Small intestine (tissue), 7 donors: ENCODE results near the gene ZFX. TPM values are rescaled to one million over a fixed set of nuclear protein-coding genes. Genes with fewer than 3 reads are reported as not detected.

Source experiments
- DNase-seq, 2 donors: peaks; one replicate each; pipeline versions ENCODE4 v3.0.0 to v3.0.0-alpha.2; 2013
- FAIRE-seq: peaks from 2 replicates; lab custom pipeline; 2012; peaks lifted over from hg19 to GRCh38; lab: Jason Lieb, UNC
- H3K27ac ChIP-seq, 3 donors: one replicate each; pipeline ENCODE4 v1.5.1; 2013; ENCODE audit warnings: low read length in 2 of 3, mild to moderate bottlenecking in 2 of 3, control low read depth in 1 of 3, inconsistent platforms in 1 of 3, low read depth in 1 of 3, moderate library complexity in 1 of 3
- H3K27me3 ChIP-seq, 3 donors: one replicate each; pipeline ENCODE4 v1.6.1; 2013; ENCODE audit warnings: low read length in 3 of 3, inconsistent platforms in 1 of 3; ENCODE audit not compliant: control insufficient read depth in 3 of 3, insufficient read depth in 3 of 3
- H3K36me3 ChIP-seq, 3 donors: one replicate each; pipeline ENCODE4 v1.6.1; 2013; ENCODE audit warnings: low read length in 3 of 3, inconsistent platforms in 1 of 3, low read depth in 1 of 3, mild to moderate bottlenecking in 1 of 3, moderate library complexity in 1 of 3; ENCODE audit not compliant: control insufficient read depth in 3 of 3, insufficient read depth in 2 of 3
- H3K4me1 ChIP-seq, 3 donors: one replicate each; pipeline ENCODE4 v1.6.1; 2013; ENCODE audit warnings: low read length in 2 of 3, inconsistent platforms in 1 of 3, low read depth in 1 of 3, mild to moderate bottlenecking in 1 of 3, moderate library complexity in 1 of 3; ENCODE audit not compliant: control insufficient read depth in 3 of 3, insufficient read depth in 2 of 3
- H3K4me3 ChIP-seq, 3 donors: one replicate each; pipeline ENCODE4 v1.5.1; 2013; ENCODE audit warnings: low read length in 3 of 3, control low read depth in 1 of 3, inconsistent platforms in 1 of 3, low read depth in 1 of 3, mild to moderate bottlenecking in 1 of 3, moderate library complexity in 1 of 3
- H3K9me3 ChIP-seq, 2 donors: one replicate each; pipeline ENCODE4 v1.6.1; 2013; ENCODE audit warnings: low read depth in 1 of 2, low read length in 1 of 2; ENCODE audit not compliant: control insufficient read depth in 2 of 2, insufficient read depth in 1 of 2
- WGBS, 3 donors: extraction: QIAGEN DNeasy Blood & Tissue Kit; methylation state at CpG; one replicate each; pipeline ENCODE4 v1.1.7; 2013; 5-methylcytosine and 5-hydroxymethylcytosine counted together
- polyA plus RNA-seq, 4 donors: library from polyadenylated mRNA; stranded (reverse) in 3 of 4; unstranded in 1 of 4; fragments of 200-250 nt in 3 of 4; fragments of 120-200 nt in 1 of 4; gene quantifications; one replicate each; pipeline versions ENCODE4 v1.2.1 to v1.2.3, GENCODE V29; 2013
- donor health status: healthy with polysubstance abuse.
- donor health status: control.
- donor health status: control.
- donor health status: Bipolar disorder and iron deficiency.
- donor health status: healthy.

ZFX gene
- polyA plus RNA-seq, 4 donors: 5.8 to 18.6 (median 6.7) TPM

DNA sequence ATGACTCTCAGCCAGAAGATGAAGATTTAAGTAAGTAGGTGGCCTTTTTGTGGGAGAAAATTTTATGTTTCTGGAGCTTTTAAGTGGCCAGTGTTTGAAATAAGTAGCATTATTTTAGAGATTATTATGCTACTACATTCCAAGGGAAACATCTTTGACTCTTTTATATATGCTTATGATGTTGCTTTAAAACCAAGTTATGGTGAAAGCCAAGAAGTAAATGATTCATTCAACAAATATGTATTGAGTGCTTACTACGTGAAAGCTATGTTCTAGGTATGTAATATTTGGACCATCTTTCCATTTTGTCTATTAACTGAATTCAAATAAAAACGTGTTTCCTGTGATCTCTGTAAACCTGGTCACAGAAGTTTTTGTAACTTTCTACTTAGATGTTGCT is 58.3 kb downstream of the ZFX start:
- H3K9me3 ChIP-seq: no peaks in the 10 kb centered on the region
- no peaks in the 10 kb centered on the region for H3K27me3 ChIP-seq
- no peak overlapping the region for H3K27ac ChIP-seq
- H3K4me1 ChIP-seq: peaks cover 0 to 5% (median 0%) of the 10 kb centered on the region in 3 donors
- H3K4me3 ChIP-seq: no peak overlapping the region
- FAIRE-seq: no peak
- H3K36me3 ChIP-seq: peaks cover 2 to 18% (median 11%) of the 10 kb centered on the region in 3 donors
- 68 to 87% (median 78%) methylated on average over 2 of the region's 2 CpGs for WGBS, 3 donors
- DNase-seq: no peak

DNA sequence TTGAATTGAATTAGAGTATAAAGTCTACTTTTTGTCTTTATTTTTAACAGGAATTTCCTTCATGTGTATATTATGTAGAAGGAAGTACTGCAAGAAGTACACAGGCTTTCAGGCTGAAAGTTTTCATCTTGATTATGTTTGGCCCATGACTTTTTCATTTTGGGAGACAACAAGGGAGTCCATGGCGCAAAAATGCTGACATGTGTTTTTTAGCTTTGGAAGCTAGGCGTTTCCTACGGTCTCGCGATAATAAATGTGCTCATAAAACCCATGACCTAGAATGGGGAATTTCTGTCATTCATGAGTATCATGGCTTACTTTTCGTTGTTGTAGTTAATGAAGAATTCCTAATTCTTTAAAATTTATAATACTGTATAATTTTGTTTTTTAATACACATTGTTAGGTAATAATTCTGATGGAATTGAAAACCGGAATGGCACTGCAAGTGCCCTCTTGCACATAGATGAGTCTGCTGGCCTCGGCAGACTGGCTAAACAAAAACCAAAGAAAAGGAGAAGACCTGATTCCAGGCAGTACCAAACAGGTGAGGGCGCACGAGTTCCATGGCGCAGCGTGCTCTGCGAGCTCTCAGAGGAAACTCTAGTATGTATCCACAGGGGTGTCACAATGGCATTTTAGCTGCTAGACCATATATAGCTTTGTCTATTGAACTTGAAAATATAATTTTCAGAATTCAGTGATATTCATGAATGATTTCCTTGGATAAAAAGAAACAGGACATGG is 59.1 kb downstream of the ZFX start:
- H3K4me1 ChIP-seq: no peaks in the 10 kb centered on the region
- DNase-seq (no peak), FAIRE-seq (no peak)
- H3K9me3 ChIP-seq: no peaks in the 10 kb centered on the region
- no peak overlapping the region for H3K4me3 ChIP-seq
- no peak overlapping the region for H3K27ac ChIP-seq
- peaks cover 2 to 14% (median 11%) of the 10 kb centered on the region in 3 donors for H3K36me3 ChIP-seq
- H3K27me3 ChIP-seq: no peaks in the 10 kb centered on the region
- WGBS, 3 donors: 93 to 97% (median 95%) methylated on average over 13 of the region's 13 CpGs

GRCh38 chrX:24210190-24210589 is 60.7 kb downstream of the ZFX start:
- peaks cover 2 to 14% (median 14%) of the 10 kb centered on the region in 3 donors for H3K36me3 ChIP-seq
- H3K9me3 ChIP-seq: no peaks in the 10 kb centered on the region
- whole genome bisulfite sequencing, 3 donors: 88 to 96% (median 94%) methylated on average over 6 of the region's 6 CpGs
- no peak for FAIRE-seq
- no peak overlapping the region for H3K27ac ChIP-seq
- H3K4me1 ChIP-seq: no peaks in the 10 kb centered on the region
- no peak overlapping the region for H3K4me3 ChIP-seq
- H3K27me3 ChIP-seq: no peaks in the 10 kb centered on the region
- DNase-seq: no peak

- Histone ChIP-seq H3K27ac (no peak overlapping the region), H3K4me3 (no peak overlapping the region)
- FAIRE-seq: no peak
Observed at GRCh38 chrX:24214568-24214967, 65.0 kb downstream of the ZFX start.

DNA sequence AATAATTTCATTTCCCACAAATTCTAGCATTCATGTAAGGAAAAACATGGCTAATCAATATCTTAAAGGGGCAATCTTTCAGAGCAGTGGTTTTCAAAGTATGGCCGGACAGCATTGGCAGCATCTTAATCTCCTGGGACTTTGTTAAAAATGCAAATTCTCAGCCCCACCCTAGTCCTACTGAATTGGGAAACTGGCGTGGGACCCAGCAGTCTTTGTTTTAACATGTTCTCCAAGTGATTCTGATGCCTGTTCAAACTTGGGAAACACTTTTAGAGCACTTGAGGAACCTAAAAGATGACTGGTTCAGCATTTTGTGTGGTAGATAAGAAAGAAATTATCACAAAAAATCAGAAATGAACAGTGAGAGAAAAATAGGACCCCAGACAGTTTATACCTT is 65.7 kb downstream of the ZFX start:
- Histone ChIP-seq H3K27me3 (no peaks in the 10 kb centered on the region), H3K9me3 (no peaks in the 10 kb centered on the region), H3K36me3 (peaks cover 0 to 11% (median 4%) of the 10 kb centered on the region in 3 donors), H3K4me1 (no peaks in the 10 kb centered on the region), H3K4me3 (no peak overlapping the region), H3K27ac (no peak overlapping the region)
- no peak for DNase-seq
- no peak for FAIRE-seq
- WGBS, 3 donors: 84 to 90% (median 86%) methylated on average over 2 of the region's 2 CpGs

More at GRCh38 chrX:24214568-24214967, 65.0 kb downstream of the ZFX start:
- Histone ChIP-seq H3K27me3 (no peaks in the 10 kb centered on the region), H3K4me1 (no peaks in the 10 kb centered on the region), H3K9me3 (no peaks in the 10 kb centered on the region), H3K36me3 (peaks cover 0 to 11% (median 6%) of the 10 kb centered on the region in 3 donors)
- DNase-seq: no peak
- WGBS, 3 donors: 93 to 97% (median 96%) methylated on average over 4 of the region's 4 CpGs

- FAIRE-seq (no peak), DNase-seq (no peak)
- Histone ChIP-seq H3K36me3 (peaks cover 0 to 6% (median 3%) of the 10 kb centered on the region in 3 donors), H3K27ac (no peak overlapping the region), H3K9me3 (no peaks in the 10 kb centered on the region), H3K4me3 (no peak overlapping the region), H3K27me3 (no peaks in the 10 kb centered on the region), H3K4me1 (no peaks in the 10 kb centered on the region)
- 92 to 100% (median 95%) methylated on average over 4 of the region's 4 CpGs for WGBS, 3 donors
Observed at GRCh38 chrX:24216037-24216436, 66.5 kb downstream of the ZFX start.

DNA sequence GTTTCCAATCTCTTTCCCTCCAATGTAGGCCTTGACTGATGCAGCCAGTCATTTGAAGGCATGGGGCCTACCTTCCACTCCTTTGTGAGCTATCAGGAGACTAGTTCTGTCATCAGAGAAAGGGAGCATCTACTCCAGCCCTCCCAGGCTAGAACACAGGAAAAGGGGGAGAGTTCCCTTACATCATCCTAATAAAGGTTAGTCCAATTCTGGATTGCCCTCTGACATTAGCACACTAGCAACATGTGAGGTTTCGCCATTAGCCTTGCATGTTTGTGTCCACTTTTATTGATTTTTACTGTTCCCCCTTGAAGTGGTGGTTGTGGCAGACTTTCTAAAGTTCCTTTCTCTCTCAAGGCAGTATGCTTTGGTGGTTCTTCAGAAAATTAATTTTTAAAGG is 67.3 kb downstream of the ZFX start:
- Histone ChIP-seq H3K27me3 (no peaks in the 10 kb centered on the region), H3K27ac (no peak overlapping the region), H3K36me3 (peaks cover 0 to 4% (median 3%) of the 10 kb centered on the region in 3 donors), H3K4me3 (no peak overlapping the region), H3K9me3 (no peaks in the 10 kb centered on the region), H3K4me1 (no peaks in the 10 kb centered on the region)
- DNase-seq (no peak), FAIRE-seq (no peak)
- WGBS, 3 donors: 100% methylated on average over 1 of the region's 1 CpG

GRCh38 chrX:24219320-24219719 is 69.8 kb downstream of the ZFX start:
- no peak overlapping the region for H3K4me3 ChIP-seq
- DNase-seq: no peak
- no peak overlapping the region for H3K27ac ChIP-seq
- no peaks in the 10 kb centered on the region for H3K9me3 ChIP-seq
- FAIRE-seq: no peak
- H3K27me3 ChIP-seq: no peaks in the 10 kb centered on the region
- no peaks in the 10 kb centered on the region for H3K4me1 ChIP-seq
- WGBS, 3 donors: 78 to 85% (median 81%) methylated on average over 8 of the region's 8 CpGs
- H3K36me3 ChIP-seq: peaks cover 0 to 4% (median 0%) of the 10 kb centered on the region in 3 donors
